ENCODE measurements around the gene NHSL1. TPM values are rescaled to one million over a fixed set of nuclear protein-coding genes. Genes with fewer than 3 reads are reported as not detected.

The NHSL1 gene
- total and polyA plus RNA-seq, 2 of the 8 experiments (the other 6 are each of a cell fraction or from before 2014, with no cell fraction given), result 7.2 to 32.4 TPM

DNA sequence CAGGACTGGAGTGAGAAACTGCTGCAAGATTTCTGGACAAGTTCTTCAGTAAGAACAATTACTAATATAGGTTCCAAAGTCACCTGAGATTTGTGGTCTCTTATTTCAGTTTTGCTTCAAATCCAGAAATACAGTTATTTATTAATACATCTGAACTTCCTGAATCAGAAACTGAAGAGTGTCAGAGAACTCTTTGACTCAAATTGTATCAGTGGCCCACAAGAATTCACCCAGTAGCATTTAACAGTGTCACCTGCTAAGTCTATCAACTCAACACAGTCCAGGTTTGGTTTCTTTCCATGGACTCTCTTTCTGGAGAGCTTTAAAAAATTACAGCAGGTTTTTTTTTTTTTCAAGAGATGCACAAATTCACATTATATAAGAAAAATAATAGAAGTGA, 18.8 kb upstream of the NHSL1 start:
- Histone ChIP-seq H3K9ac (replicated peaks in 1 of 4; ENCODE audit: extremely low read depth in 1 of 4, low read depth in 3 of 4, low read length in 3 of 4) (no peak overlapping the region), H4K8ac (ENCODE audit: extremely low read depth, insufficient read depth, low read length) (no peak overlapping the region), H3K27ac (ENCODE audit: low read depth, low read length) (no peak overlapping the region), H2AK5ac (ENCODE audit: low read depth, low read length) (no peak overlapping the region), H3K36me3 (ENCODE audit: control insufficient read depth in 2 of 4, insufficient read depth in 4 of 4, low read length in 3 of 4) (no peaks in the 10 kb centered on the region), H4K5ac (ENCODE audit: insufficient read length, low read depth, low read length) (no peak overlapping the region), H3K4me2 (ENCODE audit: insufficient read depth in 1 of 2, low read depth in 2 of 2, low read length in 2 of 2) (no peak overlapping the region), H3K27me3 (replicated peaks in 1 of 4; ENCODE audit: control insufficient read depth in 3 of 4, extremely low read depth in 1 of 4, insufficient read depth in 3 of 4, low read length in 3 of 4) (no peaks in the 10 kb centered on the region), H3K14ac (ENCODE audit: insufficient read length) (no peak overlapping the region), H2AFZ (ENCODE audit: low read length) (no peak overlapping the region), H2BK120ac (replicated peaks; ENCODE audit: low read depth, low read length) (no peak overlapping the region), H3K79me2 (ENCODE audit: control insufficient read depth in 1 of 2, insufficient read depth in 2 of 2, low read length in 2 of 2) (peaks cover 0 to 15% of the 10 kb centered on the region in 2 experiments; a peak in 1 of 4 replicates), H2BK15ac (ENCODE audit: low read length) (no peak overlapping the region), H4K20me1 (replicated peaks in 1 of 2; ENCODE audit: control insufficient read depth in 1 of 2, insufficient read depth in 2 of 2, low read length in 2 of 2) (peaks cover 0 to 2% of the 10 kb centered on the region in 2 experiments), H3K23ac (ENCODE audit: insufficient read length) (no peak overlapping the region), H3K56ac (replicated peaks; ENCODE audit: insufficient read length, low read depth, low read length) (no peak overlapping the region), H2BK20ac (ENCODE audit: low read length) (no peak overlapping the region), H3K79me1 (ENCODE audit: low read depth, low read length) (no peaks in the 10 kb centered on the region; the same call in 1 of the 2 replicates), H4K91ac (replicated peaks; ENCODE audit: insufficient read length, low read length) (no peak overlapping the region), H2BK12ac (ENCODE audit: low read depth, low read length) (no peak overlapping the region), H3K4me1 (replicated peaks in 1 of 4; ENCODE audit: control insufficient read depth in 3 of 4, insufficient read depth in 4 of 4, low read length in 3 of 4) (peaks cover 0 to 4% (median under 1%) of the 10 kb centered on the region in 4 experiments; a peak in 3 of 7 replicates), H3K4ac (replicated peaks; ENCODE audit: insufficient read length, low read depth, low read length) (no peak overlapping the region), H3K23me2 (ENCODE audit: low read depth, low read length) (no peaks in the 10 kb centered on the region), H2BK5ac (ENCODE audit: low read depth, low read length) (no peak overlapping the region), H3K18ac (ENCODE audit: extremely low read depth, low read length) (no peak overlapping the region), H3K4me3 (ENCODE audit: extremely low read depth in 1 of 4, insufficient read depth in 2 of 4, low read depth in 3 of 4, low read length in 4 of 4) (no peak overlapping the region), H3K9me3 (ENCODE audit: insufficient read depth in 2 of 2, low read depth in 1 of 2, low read length in 1 of 2) (no peaks in the 10 kb centered on the region)
- CTCF ChIA-PET (ENCODE audit: partially characterized antibody), result interaction anchor here (0.6 to 7.3 kb wide), 33 partner anchors 9 to 233 kb away, joined by 3 to 70 read pairs (median 4); partner anchors contain the start of gene NHSL1
- TF ChIP-seq KDM4A (IDR thresholded peaks at IDR 0.05; ENCODE audit: low read depth, low read length, severe bottlenecking), result no peak
- TF ChIP-seq HDAC6 (IDR thresholded peaks at IDR 0.05; ENCODE audit: low read depth, low read length), result no peak
- FAIRE-seq, result no peak
- no peak for DNase-seq (ENCODE audit: low read depth in 1 of 2, low spot score in 2 of 2)
- POLR2A ChIA-PET (ENCODE audit: partially characterized antibody), result interaction anchor here (0.9 kb wide), 1 partner anchor 42 kb away, joined by 3 read pairs; no protein-coding TSS in a partner anchor
